ENCODE measurements around the gene STON1. TPM values are rescaled to one million over a fixed set of nuclear protein-coding genes. Genes with fewer than 3 reads are reported as not detected.

The STON1 gene
- total and polyA plus RNA-seq, 2 of the 4 experiments (the other 2 are of a cell fraction) = 4.0 to 5.7 TPM

DNA sequence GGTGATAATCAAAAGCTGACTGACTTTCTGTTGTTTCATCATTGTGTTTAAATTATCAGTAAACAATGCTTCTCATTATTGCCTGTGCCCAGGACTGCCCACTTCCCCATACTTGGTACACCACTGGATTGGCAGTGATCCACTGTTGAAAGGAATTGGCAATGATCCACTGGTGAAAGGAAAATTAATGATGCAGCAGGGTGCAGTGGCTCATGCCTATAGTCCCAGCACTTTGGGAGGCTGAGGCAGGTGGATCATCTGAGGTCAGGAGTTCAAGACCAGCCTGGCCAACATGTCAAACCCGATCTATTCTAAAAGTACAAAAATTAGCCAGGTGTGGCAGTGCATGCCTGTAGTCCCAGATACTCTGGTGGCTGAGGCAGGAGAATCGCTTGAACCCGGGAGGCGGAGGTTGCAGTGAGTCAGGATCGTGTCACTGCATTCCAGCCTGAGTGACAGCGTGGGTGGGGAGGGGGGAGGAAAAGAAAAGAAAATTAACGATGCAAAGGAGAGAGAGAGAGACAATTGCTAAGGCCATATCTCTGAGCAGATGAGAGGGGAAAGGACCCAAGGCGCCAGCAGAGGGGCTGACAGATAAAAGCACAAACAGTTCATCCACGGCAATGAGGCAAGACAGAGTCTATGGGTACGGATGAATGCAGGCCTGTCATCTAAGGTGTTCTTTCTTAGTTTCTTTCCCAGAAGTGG is 77.5 kb downstream of the STON1 start:
- peak; percentile 56; the same call in 1 of the 2 replicates for ATAC-seq (ENCODE audit: low read depth)
- Histone ChIP-seq H3K27ac (ENCODE audit: insufficient read depth, low read length) (no peak overlapping the region; the same call in 1 of the 2 replicates), H2BK20ac (ENCODE audit: low read depth, low read length) (peak overlapping the region; percentile 71), H3K14ac (replicated peaks; ENCODE audit: low read depth, low read length) (peak overlapping the region; percentile 72; the same call in 1 of the 2 replicates), H3K4me2 (ENCODE audit: low read depth, low read length) (no peak overlapping the region), H2AFZ (replicated peaks; ENCODE audit: low read length, poor library complexity) (peak overlapping the region; percentile 82), H4K91ac (ENCODE audit: insufficient read depth, low read depth, low read length) (peak overlapping the region; percentile 89), H4K5ac (ENCODE audit: low read depth, low read length) (peak overlapping the region; percentile 84; the same call in 1 of the 2 replicates), H4K20me1 (ENCODE audit: insufficient read depth, low read length) (no peaks in the 10 kb centered on the region), H2BK15ac (ENCODE audit: low read depth, low read length) (peak overlapping the region; percentile 98; the same call in 1 of the 3 replicates), H4K8ac (ENCODE audit: low read depth in 2 of 2, low read length in 2 of 2) (peak overlapping the region; percentile 74 to 81; a peak in 2 of 4 replicates), H2BK5ac (ENCODE audit: low read depth, low read length, poor library complexity, severe bottlenecking) (peak overlapping the region; percentile 50), H3K4me1 (ENCODE audit: control insufficient read depth, insufficient read depth, low read length) (0 out of 2 replicates have a peak, but pooled peaks cover 1% of the 10 kb centered on the region), H3K23ac (ENCODE audit: low read depth, low read length) (peak overlapping the region; percentile 50; the same call in 1 of the 2 replicates), H3K79me1 (ENCODE audit: low read depth in 1 of 2, low read length in 2 of 2) (no peaks in the 10 kb centered on the region), H3K27me3 (ENCODE audit: control insufficient read depth, insufficient read depth, low read length) (no peaks in the 10 kb centered on the region), H3K18ac (ENCODE audit: low read depth, low read length) (peak overlapping the region; percentile 71; the same call in 1 of the 2 replicates), H2AK5ac (ENCODE audit: low read depth, low read length) (peak overlapping the region; percentile 81), H3K9me1 (ENCODE audit: insufficient read depth, low read length) (no peaks in the 10 kb centered on the region; the same call in 1 of the 2 replicates), H3K9me3 (ENCODE audit: control insufficient read depth, insufficient read depth, low read length) (no peaks in the 10 kb centered on the region), H3K36me3 (ENCODE audit: control insufficient read depth, insufficient read depth, low read length) (no peaks in the 10 kb centered on the region), H2BK120ac (ENCODE audit: low read depth, low read length) (peak overlapping the region; percentile 86), H3K4me3 (ENCODE audit: insufficient read depth, low read depth, low read length) (no peak overlapping the region), H2AK9ac (replicated peaks; ENCODE audit: low read depth, low read length, poor library complexity) (peak overlapping the region; percentile 37), H3K9ac (ENCODE audit: low read depth, low read length) (no peak overlapping the region), H3K4ac (ENCODE audit: low read depth, low read length) (peak overlapping the region; percentile 75), H3K56ac (ENCODE audit: extremely low read depth, insufficient read depth, low read length) (peak overlapping the region; percentile 32; the same call in 1 of the 2 replicates)
- intact Hi-C loops (cut with micrococcal nuclease) = no loop called here
- no TSS peak for BruUV-seq (replicated peaks)
- dilution Hi-C loops (cut with HindIII; ENCODE audit: low sequenced_read_pairs, unreplicated experiment) = no loop called here
- 50% methylated on average over 7 of the region's 10 CpGs; no CpG with 5 or more reads in 1 of the 2 experiments for WGBS, 2 experiments (ENCODE audit: extremely low coverage in 2 of 2, insufficient read length in 1 of 2)
- POLR2A ChIA-PET (ENCODE audit: unreplicated experiment) = no interaction called here
- DNase-seq = peak; percentile 22
- CTCF ChIA-PET = no interaction called here
- in situ Hi-C loops (cut with MboI; ENCODE audit: low sequenced_read_pairs) = loop anchor here (10.0 kb wide), 1 partner anchor 337 kb away; no protein-coding TSS in a partner anchor
- TF ChIP-seq RAD21 (IDR thresholded peaks at IDR 0.05; ENCODE audit: low read length) (no peak), MAZ (IDR thresholded peaks at IDR 0.05; ENCODE audit: borderline replicate concordance, low read depth, low read length) (no peak), CEBPB (IDR thresholded peaks at IDR 0.05; ENCODE audit: low read depth, low read length) (no peak), RFX5 (IDR thresholded peaks at IDR 0.05; ENCODE audit: low read depth, low read length) (no peak), MAFK (IDR thresholded peaks at IDR 0.05; ENCODE audit: low read depth, low read length) (no peak), CHD1 (IDR thresholded peaks at IDR 0.05; ENCODE audit: low read depth, low read length) (no peak), BHLHE40 (IDR thresholded peaks at IDR 0.05; ENCODE audit: low read depth, low read length) (no peak), FOS (IDR thresholded peaks at IDR 0.05; ENCODE audit: low read depth, low read length) (no peak), CTCF (conservative IDR thresholded peaks at IDR 0.05; ENCODE audit: low read depth, low read length) (no peak), NFE2L2 (IDR thresholded peaks at IDR 0.05; ENCODE audit: low read depth, low read length) (no peak), SMC3 (IDR thresholded peaks at IDR 0.05; ENCODE audit: low read depth, low read length) (no peak), RCOR1 (IDR thresholded peaks at IDR 0.05; ENCODE audit: insufficient replicate concordance, low read length) (no peak)
- TF ChIP-seq, protein P1, sequence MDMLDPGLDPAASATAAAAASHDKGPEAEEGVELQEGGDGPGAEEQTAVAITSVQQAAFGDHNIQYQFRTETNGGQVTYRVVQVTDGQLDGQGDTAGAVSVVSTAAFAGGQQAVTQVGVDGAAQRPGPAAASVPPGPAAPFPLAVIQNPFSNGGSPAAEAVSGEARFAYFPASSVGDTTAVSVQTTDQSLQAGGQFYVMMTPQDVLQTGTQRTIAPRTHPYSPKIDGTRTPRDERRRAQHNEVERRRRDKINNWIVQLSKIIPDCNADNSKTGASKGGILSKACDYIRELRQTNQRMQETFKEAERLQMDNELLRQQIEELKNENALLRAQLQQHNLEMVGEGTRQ (IDR thresholded peaks at IDR 0.05; ENCODE audit: low read depth, low read length) = no peak
- TF ChIP-seq, protein P2, sequence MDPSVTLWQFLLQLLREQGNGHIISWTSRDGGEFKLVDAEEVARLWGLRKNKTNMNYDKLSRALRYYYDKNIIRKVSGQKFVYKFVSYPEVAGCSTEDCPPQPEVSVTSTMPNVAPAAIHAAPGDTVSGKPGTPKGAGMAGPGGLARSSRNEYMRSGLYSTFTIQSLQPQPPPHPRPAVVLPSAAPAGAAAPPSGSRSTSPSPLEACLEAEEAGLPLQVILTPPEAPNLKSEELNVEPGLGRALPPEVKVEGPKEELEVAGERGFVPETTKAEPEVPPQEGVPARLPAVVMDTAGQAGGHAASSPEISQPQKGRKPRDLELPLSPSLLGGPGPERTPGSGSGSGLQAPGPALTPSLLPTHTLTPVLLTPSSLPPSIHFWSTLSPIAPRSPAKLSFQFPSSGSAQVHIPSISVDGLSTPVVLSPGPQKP (IDR thresholded peaks at IDR 0.05; ENCODE audit: borderline replicate concordance, low read depth, low read length) = no peak
